K562 (cell line): ENCODE data around the gene ZNF701. TPM values are rescaled to one million over a fixed set of nuclear protein-coding genes. Genes with fewer than 3 reads are reported as not detected.
A peak's percentile ranks its signal among the peaks of the same experiment; 100 is the strongest.

ENCODE experiments used
- ATAC-seq: fragments of 200-7000 bp; cut with Tn5 transposase; 3 replicates; pipeline ENCODE4 v1.9.1; 2020; ENCODE audit warnings: moderate library complexity
- BruUV-seq: library from RNA; stranded (reverse); fragments of 400-500 nt; replicated peaks from 2 replicates; lab custom pipeline; 2021; lab: Mats Ljungman, UMichigan
- CTCF ChIA-PET: fragments of 300-600 bp; formaldehyde crosslinking; extraction: SDS; loops from one replicate; lab custom pipeline; 2021; ENCODE audit warnings: low intra/inter-chr PET ratio; lab: Yijun Ruan, JAX
- POLR2A ChIA-PET: fragments of 300-600, 350-650 bp; sonication (Branson Sonifier 250); formaldehyde crosslinking; extraction: SDS; loops from one replicate; lab custom pipeline; 2021; ENCODE audit warnings: antibody characterized with exemption, inconsistent platforms; lab: Yijun Ruan, JAX
- DNase-seq, 4 experiments: peaks; one replicate each; pipeline versions ENCODE4 v3.0.0 to v3.0.0-alpha.2; 2011 to 2018; ENCODE audit warnings: low spot score in 3 of 4, mixed read lengths in 3 of 4; ENCODE audit errors: extremely low read depth in 1 of 4
- FAIRE-seq: peaks from 2 replicates; lab custom pipeline; 2011; peaks lifted over from hg19 to GRCh38; lab: Jason Lieb, UNC
- H2AFZ ChIP-seq: 2 replicates; pipeline ENCODE4 v1.6.0; 2011; ENCODE audit warnings: low read depth, low read length, control low read depth, inconsistent platforms
- H3K27ac ChIP-seq: fragments of 200-600 bp; 3 replicates; pipeline ENCODE4 v1.8.0; 2011; ENCODE audit warnings: low read depth, mild to moderate bottlenecking, control low read depth, inconsistent platforms, low read length, moderate library complexity, mixed read lengths; ENCODE audit errors: extremely low read depth
- H3K27me3 ChIP-seq, 2 experiments: fragments of 300-600 bp in 1 of 2; 2 replicates in 1 of 2; 3 replicates in 1 of 2; pipeline versions ENCODE4 v1.6.0 to v1.8.0; 2011; ENCODE audit warnings: inconsistent platforms in 2 of 2, low read length in 2 of 2, mild to moderate bottlenecking in 1 of 2, mixed read lengths in 1 of 2, moderate library complexity in 1 of 2; ENCODE audit not compliant: control insufficient read depth in 2 of 2, insufficient read depth in 2 of 2
- H3K36me3 ChIP-seq: fragments of 300-600 bp; 3 replicates; pipeline ENCODE4 v1.8.0; 2011; ENCODE audit warnings: mild to moderate bottlenecking, low read length, inconsistent platforms; ENCODE audit not compliant: control insufficient read depth, insufficient read depth
- H3K4me1 ChIP-seq, 2 experiments: fragments of 200-600 bp in 1 of 2; replicated peaks in 1 of 2; 2 replicates in 1 of 2; 3 replicates in 1 of 2; pipeline versions ENCODE4 v1.5.1 to v1.8.0; 2011; ENCODE audit warnings: inconsistent platforms in 2 of 2, low read length in 2 of 2, mild to moderate bottlenecking in 1 of 2, mixed read lengths in 1 of 2, moderate library complexity in 1 of 2; ENCODE audit not compliant: control insufficient read depth in 2 of 2, insufficient read depth in 2 of 2
- H3K4me2 ChIP-seq: 2 replicates; pipeline ENCODE4 v1.6.1; 2011; ENCODE audit warnings: low read length, control low read depth, inconsistent platforms, mixed read lengths; ENCODE audit not compliant: insufficient read depth
- H3K4me3 ChIP-seq: fragments of 200-600 bp; sonication (generic), shearing (Covaris generic); 2 replicates; pipeline ENCODE4 v1.5.1; 2016; ENCODE audit warnings: control low read depth, inconsistent platforms
- H3K79me2 ChIP-seq: fragments of 200-600 bp; 3 replicates; pipeline ENCODE4 v1.8.0; 2011; ENCODE audit warnings: low read length, inconsistent platforms; ENCODE audit not compliant: control insufficient read depth, insufficient read depth
- H3K9ac ChIP-seq, 2 experiments: 2 replicates each; pipeline versions ENCODE4 v1.6.0 to v1.6.1; 2011; ENCODE audit warnings: low read depth in 2 of 2, low read length in 2 of 2, control low read depth in 1 of 2, inconsistent platforms in 1 of 2, mild to moderate bottlenecking in 1 of 2, mixed read lengths in 1 of 2; ENCODE audit not compliant: insufficient read depth in 1 of 2
- H3K9me1 ChIP-seq: one replicate; pipeline ENCODE4 v1.6.0; 2011; ENCODE audit warnings: inconsistent platforms, mild to moderate bottlenecking, low read length, moderate library complexity; ENCODE audit not compliant: control insufficient read depth, insufficient read depth
- H3K9me3 ChIP-seq: replicated peaks from 2 replicates; pipeline ENCODE4 v1.5.1; 2011; ENCODE audit warnings: low read depth, low read length, inconsistent platforms; ENCODE audit not compliant: control insufficient read depth, insufficient read depth
- H4K20me1 ChIP-seq: replicated peaks from 2 replicates; pipeline ENCODE4 v1.6.1; 2011; ENCODE audit warnings: low read length, inconsistent platforms, mixed read lengths; ENCODE audit not compliant: control insufficient read depth, insufficient read depth
- POLR2G ChIP-seq: fragments of 200-400 bp; formaldehyde crosslinking; IDR thresholded peaks from 2 replicates; pipeline ENCODE4 v1.6.1; 2017; ENCODE audit warnings: low read depth, mild to moderate bottlenecking, antibody characterized with exemption, low read length, moderate library complexity
- RBFOX2 ChIP-seq: fragments of 200-400 bp; formaldehyde crosslinking; IDR thresholded peaks from 2 replicates; pipeline ENCODE4 v1.6.1; 2017; ENCODE audit warnings: low read depth, mild to moderate bottlenecking, low read length, moderate library complexity
- TRIM24 ChIP-seq, 2 experiments: fragments of 450-650 bp; IDR thresholded peaks; 2 replicates each; pipeline ENCODE4 v1.6.1; 2016
- WGBS: fragments of 100-300 bp; shearing (Covaris generic); methylation state at CpG from one replicate; pipeline ENCODE4 v1.1.6; 2016; ENCODE audit warnings: low coverage, mixed read lengths; ENCODE audit not compliant: insufficient coverage; ENCODE audit errors: missing lambda C conversion rate; 5-methylcytosine and 5-hydroxymethylcytosine counted together
- in situ Hi-C: fragments of 300-500 bp; cut with MboI; formaldehyde crosslinking; loops from 4 replicates; pipeline ENCODE4 v1.15.0; 2018; ENCODE audit warnings: inconsistent platforms, mixed read lengths
- intact Hi-C: fragments of 100-400 bp; cut with micrococcal nuclease; formaldehyde crosslinking; loops from 2 replicates; pipeline ENCODE4 v1.14.2; 2022
- polyA plus RNA-seq, 8 experiments: library from polyadenylated mRNA; depleted of rRNA in 4 of 8; stranded (reverse) in 5 of 8; unstranded in 3 of 8; fragments of >200 nt; fragmentation: Nextera tagmentation in 2 of 8; fragmentation: Illumina TruSeq in 1 of 8; extraction: Ambion mirVana in 2 of 8; extraction: Trizol in 1 of 8; gene quantifications; 2 replicates each; pipeline versions ENCODE4 v1.2.1 to v1.2.3, GENCODE V29; 2011 to 2014; ENCODE audit warnings: inconsistent platforms in 1 of 8, missing spikeins in 1 of 8
- total RNA-seq, 7 experiments: library from RNA; depleted of rRNA in 6 of 7; stranded (reverse); fragments of >200 nt in 6 of 7; fragmentation: Illumina TruSeq in 2 of 7; extraction: Trizol in 2 of 7; gene quantifications; 2 replicates each; pipeline versions ENCODE4 v1.2.1 to v1.2.3, GENCODE V29; 2011 to 2021; ENCODE audit warnings: low replicate concordance in 1 of 7
- TF ChIP-seq, protein P1 (sequence below): sonication (generic); formaldehyde crosslinking; IDR thresholded peaks from 2 replicates; pipeline ENCODE4 v1.8.1; 2023; ENCODE audit warnings: mild to moderate bottlenecking, missing genetic modification reagents

ZNF701 gene
- total and polyA plus RNA-seq, 9 of the 15 experiments (the other 6 are each of a cell fraction or from before 2014, with no cell fraction given): 5.3 to 15.9 (median 10.1) TPM

DNA sequence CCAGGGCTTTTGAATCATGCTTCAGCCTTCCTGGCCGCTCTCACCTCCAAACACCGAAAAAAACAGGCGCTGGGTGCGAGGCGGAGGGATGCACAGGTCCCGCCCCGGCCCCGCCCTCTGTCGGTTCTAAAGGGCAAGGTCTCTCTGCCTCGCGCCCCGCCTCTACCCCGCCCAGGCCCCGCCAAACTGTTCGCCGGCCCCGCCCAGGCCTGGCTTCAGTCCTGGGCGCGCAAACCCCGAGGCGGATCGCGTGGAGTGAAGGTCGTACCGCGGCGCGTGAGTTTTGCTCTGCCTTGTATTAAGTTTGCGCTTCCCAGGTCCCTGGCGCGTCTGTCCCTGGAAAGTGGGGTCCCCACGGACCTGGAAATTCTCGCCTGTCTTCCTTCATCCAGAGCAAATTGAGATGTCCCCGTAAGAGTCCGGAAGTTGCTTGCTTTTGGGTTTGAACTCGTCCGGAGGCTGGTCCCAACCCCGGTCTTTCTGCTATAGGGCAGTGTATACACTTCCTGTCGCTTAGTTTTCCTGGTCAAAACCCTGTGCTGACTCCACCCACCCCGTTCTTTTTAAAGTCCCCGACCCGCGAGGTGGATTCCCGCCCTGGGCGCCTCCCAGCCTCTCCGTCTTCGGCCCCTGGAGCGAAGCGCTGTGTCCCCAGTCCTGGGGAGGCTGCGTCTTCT is 34.2 kb upstream of the ZNF701 start:
- no peak for ATAC-seq
- ChIA-PET POLR2A (no interaction called here), CTCF (no interaction called here)
- H4K20me1 ChIP-seq: no peaks in the 10 kb centered on the region
- FAIRE-seq: no peak
- no peaks in the 10 kb centered on the region for H3K9me1 ChIP-seq
- no peaks in the 10 kb centered on the region for H3K4me1 ChIP-seq
- WGBS: 98% methylated on average over 20 of the region's 50 CpGs
- no peaks in the 10 kb centered on the region for H3K9me3 ChIP-seq
- peaks cover 30% of the 10 kb centered on the region for H3K36me3 ChIP-seq
- H3K9ac ChIP-seq: no peak overlapping the region
- DNase-seq: peak in 1 of 4 experiments; percentile 17
- BruUV-seq: no TSS peak
- no peak overlapping the region for H2AFZ ChIP-seq
- in situ Hi-C loops (no loop called here), intact Hi-C loops (no loop called here)
- no peak overlapping the region for H3K4me2 ChIP-seq
- TF ChIP-seq POLR2G: peak; percentile 4; the same call in 1 of the 2 replicates
- TF ChIP-seq RBFOX2: 0 out of 2 replicates have a peak, but pooled peaks have one; percentile 26
- TF ChIP-seq, protein P1, sequence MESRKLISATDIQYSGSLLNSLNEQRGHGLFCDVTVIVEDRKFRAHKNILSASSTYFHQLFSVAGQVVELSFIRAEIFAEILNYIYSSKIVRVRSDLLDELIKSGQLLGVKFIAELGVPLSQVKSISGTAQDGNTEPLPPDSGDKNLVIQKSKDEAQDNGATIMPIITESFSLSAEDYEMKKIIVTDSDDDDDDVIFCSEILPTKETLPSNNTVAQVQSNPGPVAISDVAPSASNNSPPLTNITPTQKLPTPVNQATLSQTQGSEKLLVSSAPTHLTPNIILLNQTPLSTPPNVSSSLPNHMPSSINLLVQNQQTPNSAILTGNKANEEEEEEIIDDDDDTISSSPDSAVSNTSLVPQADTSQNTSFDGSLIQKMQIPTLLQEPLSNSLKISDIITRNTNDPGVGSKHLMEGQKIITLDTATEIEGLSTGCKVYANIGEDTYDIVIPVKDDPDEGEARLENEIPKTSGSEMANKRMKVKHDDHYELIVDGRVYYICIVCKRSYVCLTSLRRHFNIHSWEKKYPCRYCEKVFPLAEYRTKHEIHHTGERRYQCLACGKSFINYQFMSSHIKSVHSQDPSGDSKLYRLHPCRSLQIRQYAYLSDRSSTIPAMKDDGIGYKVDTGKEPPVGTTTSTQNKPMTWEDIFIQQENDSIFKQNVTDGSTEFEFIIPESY: 0 out of 2 replicates have a peak, but pooled peaks have one; percentile 38
- TF ChIP-seq TRIM24 (IDR thresholded peaks at IDR 0.05): no peak
- H3K4me3 ChIP-seq: no peak overlapping the region
- H3K27ac ChIP-seq: no peak overlapping the region
- no peaks in the 10 kb centered on the region for H3K27me3 ChIP-seq
- H3K79me2 ChIP-seq: peaks cover 17% of the 10 kb centered on the region
